K562 (cell line): ENCODE results near the gene UVRAG. TPM values are rescaled to one million over a fixed set of nuclear protein-coding genes. Genes with fewer than 3 reads are reported as not detected.
A peak's percentile ranks its signal among the peaks of the same experiment; 100 is the strongest.

Source experiments
- ATAC-seq: fragments of 200-7000 bp; cut with Tn5 transposase; 3 replicates; pipeline ENCODE4 v1.9.1; 2020; ENCODE audit warnings: moderate library complexity
- BruUV-seq: library from RNA; stranded (reverse); fragments of 400-500 nt; replicated peaks from 2 replicates; lab custom pipeline; 2021; lab: Mats Ljungman, UMichigan
- CTCF ChIA-PET: fragments of 300-600 bp; formaldehyde crosslinking; extraction: SDS; loops from one replicate; lab custom pipeline; 2021; ENCODE audit warnings: low intra/inter-chr PET ratio; lab: Yijun Ruan, JAX
- POLR2A ChIA-PET: fragments of 300-600, 350-650 bp; sonication (Branson Sonifier 250); formaldehyde crosslinking; extraction: SDS; loops from one replicate; lab custom pipeline; 2021; ENCODE audit warnings: antibody characterized with exemption, inconsistent platforms; lab: Yijun Ruan, JAX
- DNase-seq, 4 experiments: peaks; one replicate each; pipeline versions ENCODE4 v3.0.0 to v3.0.0-alpha.2; 2011 to 2018; ENCODE audit warnings: low spot score in 3 of 4, mixed read lengths in 3 of 4; ENCODE audit errors: extremely low read depth in 1 of 4
- FAIRE-seq: peaks from 2 replicates; lab custom pipeline; 2011; peaks lifted over from hg19 to GRCh38; lab: Jason Lieb, UNC
- H2AFZ ChIP-seq: 2 replicates; pipeline ENCODE4 v1.6.0; 2011; ENCODE audit warnings: low read depth, low read length, control low read depth, inconsistent platforms
- H3K27ac ChIP-seq: fragments of 200-600 bp; 3 replicates; pipeline ENCODE4 v1.8.0; 2011; ENCODE audit warnings: low read depth, mild to moderate bottlenecking, control low read depth, inconsistent platforms, low read length, moderate library complexity, mixed read lengths; ENCODE audit errors: extremely low read depth
- H3K27me3 ChIP-seq, 2 experiments: fragments of 300-600 bp in 1 of 2; 2 replicates in 1 of 2; 3 replicates in 1 of 2; pipeline versions ENCODE4 v1.6.0 to v1.8.0; 2011; ENCODE audit warnings: inconsistent platforms in 2 of 2, low read length in 2 of 2, mild to moderate bottlenecking in 1 of 2, mixed read lengths in 1 of 2, moderate library complexity in 1 of 2; ENCODE audit not compliant: control insufficient read depth in 2 of 2, insufficient read depth in 2 of 2
- H3K36me3 ChIP-seq: fragments of 300-600 bp; 3 replicates; pipeline ENCODE4 v1.8.0; 2011; ENCODE audit warnings: mild to moderate bottlenecking, low read length, inconsistent platforms; ENCODE audit not compliant: control insufficient read depth, insufficient read depth
- H3K4me1 ChIP-seq, 2 experiments: fragments of 200-600 bp in 1 of 2; replicated peaks in 1 of 2; 2 replicates in 1 of 2; 3 replicates in 1 of 2; pipeline versions ENCODE4 v1.5.1 to v1.8.0; 2011; ENCODE audit warnings: inconsistent platforms in 2 of 2, low read length in 2 of 2, mild to moderate bottlenecking in 1 of 2, mixed read lengths in 1 of 2, moderate library complexity in 1 of 2; ENCODE audit not compliant: control insufficient read depth in 2 of 2, insufficient read depth in 2 of 2
- H3K4me2 ChIP-seq: 2 replicates; pipeline ENCODE4 v1.6.1; 2011; ENCODE audit warnings: low read length, control low read depth, inconsistent platforms, mixed read lengths; ENCODE audit not compliant: insufficient read depth
- H3K4me3 ChIP-seq: fragments of 200-600 bp; sonication (generic), shearing (Covaris generic); 2 replicates; pipeline ENCODE4 v1.5.1; 2016; ENCODE audit warnings: control low read depth, inconsistent platforms
- H3K79me2 ChIP-seq: fragments of 200-600 bp; 3 replicates; pipeline ENCODE4 v1.8.0; 2011; ENCODE audit warnings: low read length, inconsistent platforms; ENCODE audit not compliant: control insufficient read depth, insufficient read depth
- H3K9ac ChIP-seq, 2 experiments: 2 replicates each; pipeline versions ENCODE4 v1.6.0 to v1.6.1; 2011; ENCODE audit warnings: low read depth in 2 of 2, low read length in 2 of 2, control low read depth in 1 of 2, inconsistent platforms in 1 of 2, mild to moderate bottlenecking in 1 of 2, mixed read lengths in 1 of 2; ENCODE audit not compliant: insufficient read depth in 1 of 2
- H3K9me1 ChIP-seq: one replicate; pipeline ENCODE4 v1.6.0; 2011; ENCODE audit warnings: inconsistent platforms, mild to moderate bottlenecking, low read length, moderate library complexity; ENCODE audit not compliant: control insufficient read depth, insufficient read depth
- H3K9me3 ChIP-seq: replicated peaks from 2 replicates; pipeline ENCODE4 v1.5.1; 2011; ENCODE audit warnings: low read depth, low read length, inconsistent platforms; ENCODE audit not compliant: control insufficient read depth, insufficient read depth
- H4K20me1 ChIP-seq: replicated peaks from 2 replicates; pipeline ENCODE4 v1.6.1; 2011; ENCODE audit warnings: low read length, inconsistent platforms, mixed read lengths; ENCODE audit not compliant: control insufficient read depth, insufficient read depth
- BHLHE40 ChIP-seq: IDR thresholded peaks from 2 replicates; pipeline ENCODE4 v1.6.1; 2011; ENCODE audit warnings: low read length, improper control_type of control experiment
- RNF2 ChIP-seq: sonication (generic); IDR thresholded peaks from 2 replicates; pipeline ENCODE4 v1.6.1; 2016
- SMAD4 ChIP-seq: fragments of 250-450 bp; sonication (Bioruptor Pico); conservative IDR thresholded peaks from 2 replicates; pipeline ENCODE4 v1.8.0; 2021; ENCODE audit warnings: inconsistent platforms, mild to moderate bottlenecking, moderate library complexity
- WGBS: fragments of 100-300 bp; shearing (Covaris generic); methylation state at CpG from one replicate; pipeline ENCODE4 v1.1.6; 2016; ENCODE audit warnings: low coverage, mixed read lengths; ENCODE audit not compliant: insufficient coverage; ENCODE audit errors: missing lambda C conversion rate; 5-methylcytosine and 5-hydroxymethylcytosine counted together
- in situ Hi-C: fragments of 300-500 bp; cut with MboI; formaldehyde crosslinking; loops from 4 replicates; pipeline ENCODE4 v1.15.0; 2018; ENCODE audit warnings: inconsistent platforms, mixed read lengths
- intact Hi-C: fragments of 100-400 bp; cut with micrococcal nuclease; formaldehyde crosslinking; loops from 2 replicates; pipeline ENCODE4 v1.14.2; 2022
- polyA plus RNA-seq, 8 experiments: library from polyadenylated mRNA; depleted of rRNA in 4 of 8; stranded (reverse) in 5 of 8; unstranded in 3 of 8; fragments of >200 nt; fragmentation: Nextera tagmentation in 2 of 8; fragmentation: Illumina TruSeq in 1 of 8; extraction: Ambion mirVana in 2 of 8; extraction: Trizol in 1 of 8; gene quantifications; 2 replicates each; pipeline versions ENCODE4 v1.2.1 to v1.2.3, GENCODE V29; 2011 to 2014; ENCODE audit warnings: inconsistent platforms in 1 of 8, missing spikeins in 1 of 8
- total RNA-seq, 7 experiments: library from RNA; depleted of rRNA in 6 of 7; stranded (reverse); fragments of >200 nt in 6 of 7; fragmentation: Illumina TruSeq in 2 of 7; extraction: Trizol in 2 of 7; gene quantifications; 2 replicates each; pipeline versions ENCODE4 v1.2.1 to v1.2.3, GENCODE V29; 2011 to 2021; ENCODE audit warnings: low replicate concordance in 1 of 7

UVRAG gene
- total and polyA plus RNA-seq, 9 of the 15 experiments (the other 6 are each of a cell fraction or from before 2014, with no cell fraction given): 3.1 to 17.8 (median 12.4) TPM

DNA sequence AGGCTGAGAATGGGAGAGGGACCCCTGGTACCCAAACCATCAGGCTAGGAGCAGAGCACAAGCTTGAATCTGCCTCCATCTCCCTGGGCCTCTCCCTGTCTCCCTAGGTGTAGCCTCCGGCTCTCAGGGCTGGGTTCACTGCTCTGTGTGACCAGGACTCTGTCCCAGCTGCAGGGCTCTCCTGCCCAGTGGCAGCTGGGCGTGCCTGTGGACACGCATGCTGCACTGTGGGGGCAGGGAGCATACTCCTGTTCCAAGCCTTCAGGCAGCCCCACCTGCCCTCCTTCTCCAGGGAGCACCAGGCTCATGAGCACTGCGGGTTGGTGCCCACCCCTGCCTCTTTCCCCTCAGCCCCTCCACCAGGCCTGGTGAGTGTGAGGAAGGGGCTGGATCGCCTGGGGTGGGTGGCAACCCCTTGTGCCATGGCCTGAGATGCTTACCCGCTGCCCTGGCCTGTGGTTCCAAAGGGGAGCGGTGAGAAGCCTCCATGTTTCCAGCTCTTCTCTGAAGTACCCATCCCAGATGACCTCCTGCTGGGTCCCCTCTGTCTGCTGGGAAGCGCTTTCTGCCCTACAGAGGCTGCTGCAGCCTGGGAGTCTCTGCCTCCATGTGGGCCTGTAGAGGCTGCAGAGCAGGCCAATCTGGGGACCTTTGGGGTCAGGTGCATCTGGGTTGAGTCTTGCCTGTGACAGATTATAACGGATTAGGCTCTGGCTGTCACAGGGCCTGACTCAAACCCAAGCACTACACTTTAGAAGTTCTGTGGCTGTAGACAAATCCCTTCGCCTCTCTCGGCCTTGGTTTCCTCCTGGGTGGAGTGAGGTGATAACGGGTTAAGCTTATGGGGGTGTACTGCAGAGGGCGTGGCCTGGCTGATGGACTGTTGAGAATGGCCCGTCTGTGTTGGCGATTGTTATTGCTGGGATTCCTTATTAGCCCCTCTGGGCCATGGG lies 347.6 kb downstream of the UVRAG start (continued):
- no peak for TF ChIP-seq SMAD4 (CRISPR knock-in tag)

DNA sequence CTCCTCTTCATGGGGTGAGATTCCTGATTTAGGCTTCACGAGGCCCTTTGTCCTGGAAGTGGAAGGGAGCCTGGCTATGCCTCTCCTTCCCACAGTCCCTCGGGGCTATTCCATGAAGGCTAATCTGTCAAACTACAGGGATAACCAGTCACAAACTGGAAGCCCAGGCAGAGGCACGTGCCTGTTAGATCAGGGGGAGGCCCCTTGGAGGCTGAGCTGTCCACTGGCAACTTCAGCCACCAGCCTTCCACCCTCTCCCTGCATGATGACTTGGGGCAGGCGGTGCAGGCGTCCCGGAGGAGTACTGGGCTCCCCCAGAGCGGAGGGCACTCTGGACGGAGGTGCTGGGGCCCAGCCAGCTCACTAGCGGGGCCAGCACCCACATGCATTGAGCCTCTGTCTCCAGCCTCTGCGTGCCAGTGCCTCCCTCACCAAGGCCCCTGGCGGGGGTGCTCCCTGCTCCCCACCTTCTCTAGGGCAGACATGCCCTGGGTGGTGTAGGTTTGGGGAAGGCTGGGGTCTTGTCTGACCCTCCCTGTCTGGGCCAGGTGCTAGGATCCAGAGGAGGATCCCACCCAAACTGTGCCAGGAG lies 348.4 kb downstream of the UVRAG start:
- peaks cover 6% of the 10 kb centered on the region for H4K20me1 ChIP-seq
- in situ Hi-C loops: no loop called here
- 44% methylated on average over 6 of the region's 11 CpGs for WGBS
- DNase-seq: no peak
- CTCF ChIA-PET: no interaction called here
- no peak for TF ChIP-seq RNF2
- TF ChIP-seq BHLHE40: peak; percentile 31; the same call in 1 of the 2 replicates
- no peak overlapping the region for H3K9ac ChIP-seq
- H3K4me2 ChIP-seq: no peak overlapping the region
- no peak overlapping the region for H3K27ac ChIP-seq
- no peak for FAIRE-seq
- peaks cover 19 to 46% of the 10 kb centered on the region in 2 experiments for H3K4me1 ChIP-seq
- H3K4me3 ChIP-seq: no peak overlapping the region
- H3K36me3 ChIP-seq: no peaks in the 10 kb centered on the region
- H3K27me3 ChIP-seq: peaks cover 12 to 48% of the 10 kb centered on the region in 2 experiments
- H3K9me3 ChIP-seq: no peaks in the 10 kb centered on the region
- ATAC-seq: no peak
- H2AFZ ChIP-seq: no peak overlapping the region
- H3K79me2 ChIP-seq: no peaks in the 10 kb centered on the region
- H3K9me1 ChIP-seq: no peaks in the 10 kb centered on the region
- intact Hi-C loops: no loop called here
- POLR2A ChIA-PET: interaction anchor here (0.6 to 0.7 kb wide), 2 partner anchors 14 to 1471 kb away, joined by 3 to 5 read pairs; no protein-coding TSS in a partner anchor
- BruUV-seq: no TSS peak
